Endothelial cell of umbilical vein (primary cell): ENCODE measurements around the gene KHDC1. TPM values are rescaled to one million over a fixed set of nuclear protein-coding genes. Genes with fewer than 3 reads are reported as not detected.

Experiments
- BruUV-seq: library from RNA; stranded (reverse); fragments of 400-500 nt; replicated peaks from 2 replicates; lab custom pipeline; 2021; lab: Mats Ljungman, UMichigan
- CTCF ChIA-PET: fragments of 300-600, 350-600 bp; sonication (Branson Sonifier 250); formaldehyde crosslinking; loops from one replicate; lab custom pipeline; 2021; ENCODE audit warnings: antibody characterized with exemption, inconsistent platforms; lab: Charles Lee
- POLR2A ChIA-PET: fragments of 300-600, 350-600 bp; sonication (Branson Sonifier 250); formaldehyde crosslinking; loops from one replicate; lab custom pipeline; 2021; ENCODE audit warnings: antibody characterized with exemption, inconsistent platforms; lab: Charles Lee
- DNase-seq: peaks from one replicate; pipeline ENCODE4 v3.0.0-alpha.2; 2011; ENCODE audit warnings: low read depth, low spot score
- FAIRE-seq: peaks from 2 replicates; lab custom pipeline; 2011; peaks lifted over from hg19 to GRCh38; lab: Jason Lieb, UNC
- H2AFZ ChIP-seq: 2 replicates; pipeline ENCODE4 v1.6.0; 2012; ENCODE audit warnings: low read depth, low read length, control low read depth, inconsistent platforms
- H3K27ac ChIP-seq: 2 replicates; pipeline ENCODE4 v1.5.1; 2011; ENCODE audit warnings: low read depth, mild to moderate bottlenecking, control low read depth, low read length, moderate library complexity; ENCODE audit not compliant: insufficient read depth
- H3K27me3 ChIP-seq, 2 experiments: 2 replicates each; pipeline versions ENCODE4 v1.6.0 to v1.6.1; 2011; ENCODE audit warnings: low read length in 2 of 2, mixed read lengths in 1 of 2; ENCODE audit not compliant: control insufficient read depth in 2 of 2, insufficient read depth in 2 of 2
- H3K36me3 ChIP-seq, 2 experiments: 2 replicates in 1 of 2; 3 replicates in 1 of 2; pipeline ENCODE4 v1.5.1; 2011; ENCODE audit warnings: low read length in 2 of 2, mild to moderate bottlenecking in 1 of 2, moderate library complexity in 1 of 2; ENCODE audit not compliant: control insufficient read depth in 2 of 2, insufficient read depth in 2 of 2; ENCODE audit errors: extremely low read depth in 1 of 2
- H3K4me1 ChIP-seq: 3 replicates; pipeline ENCODE4 v1.5.1; 2011; ENCODE audit warnings: mild to moderate bottlenecking, low read length; ENCODE audit not compliant: control insufficient read depth, insufficient read depth; ENCODE audit errors: extremely low read depth
- H3K4me2 ChIP-seq: 2 replicates; pipeline ENCODE4 v1.6.1; 2011; ENCODE audit warnings: low read length, control low read depth, mixed read lengths; ENCODE audit not compliant: insufficient read depth
- H3K4me3 ChIP-seq, 3 experiments: fragments of 200-600 bp in 1 of 3; sonication (generic), shearing (Covaris generic) in 1 of 3; replicated peaks in 1 of 3; 2 replicates each; pipeline ENCODE4 v1.5.1; 2011 to 2016; ENCODE audit warnings: control low read depth in 3 of 3, low read length in 3 of 3, mild to moderate bottlenecking in 2 of 3, inconsistent platforms in 1 of 3, low read depth in 1 of 3, moderate library complexity in 1 of 3; ENCODE audit not compliant: insufficient read depth in 1 of 3
- H3K79me2 ChIP-seq: 2 replicates; pipeline ENCODE4 v1.6.0; 2012; ENCODE audit warnings: low read length, inconsistent platforms; ENCODE audit not compliant: control insufficient read depth, insufficient read depth
- H3K9ac ChIP-seq: replicated peaks from 2 replicates; pipeline ENCODE3; 2011; ENCODE audit warnings: low read length, control low read depth; ENCODE audit not compliant: insufficient read depth; ENCODE audit errors: extremely low read depth
- H3K9me1 ChIP-seq: replicated peaks from 3 replicates; pipeline ENCODE4 v1.6.0; 2011; ENCODE audit warnings: mild to moderate bottlenecking, low read length; ENCODE audit not compliant: control insufficient read depth, insufficient read depth; ENCODE audit errors: extremely low read depth
- H3K9me3 ChIP-seq: replicated peaks from 2 replicates; pipeline ENCODE4 v1.5.1; 2012; ENCODE audit warnings: low read length, inconsistent platforms; ENCODE audit not compliant: control insufficient read depth, insufficient read depth
- H4K20me1 ChIP-seq: replicated peaks from 2 replicates; pipeline ENCODE3; 2011; ENCODE audit warnings: mild to moderate bottlenecking, low read length; ENCODE audit not compliant: control insufficient read depth, insufficient read depth; ENCODE audit errors: extremely low read depth
- EZH2 ChIP-seq: IDR thresholded peaks from 2 replicates; pipeline ENCODE4 v1.6.1; 2012; ENCODE audit warnings: borderline replicate concordance, low read depth, mild to moderate bottlenecking, moderate library complexity, low read length, inconsistent platforms; ENCODE audit not compliant: severe bottlenecking
- FOS ChIP-seq: IDR thresholded peaks from 2 replicates; pipeline ENCODE4 v1.6.1; 2011; ENCODE audit warnings: mild to moderate bottlenecking, low read length, moderate library complexity, borderline replicate concordance; ENCODE audit not compliant: insufficient read depth
- GATA2 ChIP-seq: IDR thresholded peaks from 2 replicates; pipeline ENCODE4 v1.7.0; 2011; ENCODE audit warnings: low read depth, mild to moderate bottlenecking, moderate library complexity, mixed read lengths, low read length; ENCODE audit not compliant: insufficient read length, insufficient read depth
- JUN ChIP-seq: IDR thresholded peaks from 2 replicates; pipeline ENCODE4 v1.6.1; 2011; ENCODE audit warnings: borderline replicate concordance, low read depth; ENCODE audit not compliant: insufficient read length, insufficient read depth
- MYC ChIP-seq: IDR thresholded peaks from one replicate; pipeline ENCODE4 v1.6.1; 2011; ENCODE audit warnings: mild to moderate bottlenecking, low read depth, low read length
- POLR2A ChIP-seq: IDR thresholded peaks from 2 replicates; pipeline ENCODE4 v1.6.1; 2012; ENCODE audit warnings: low read depth, mild to moderate bottlenecking, control low read depth, low read length
- POLR2AphosphoS5 ChIP-seq: IDR thresholded peaks from 2 replicates; pipeline ENCODE4 v1.6.1; 2012; ENCODE audit warnings: low read depth, mild to moderate bottlenecking, control low read depth, low read length, moderate library complexity; ENCODE audit not compliant: insufficient read depth
- dilution Hi-C: fragments of 300-500 bp; cut with MboI; formaldehyde crosslinking; loops from one replicate; pipeline ENCODE4 v1.15.0; 2019; ENCODE audit warnings: low sequenced_read_pairs; ENCODE audit not compliant: extremely low pct_ligation_motif_present
- intact Hi-C: fragments of 100-400 bp; cut with micrococcal nuclease; formaldehyde crosslinking; loops from one replicate; pipeline ENCODE4 v1.10.0; 2022
- polyA plus RNA-seq, 4 experiments: library from polyadenylated mRNA; depleted of rRNA in 3 of 4; stranded (reverse) in 3 of 4; unstranded in 1 of 4; fragments of >200 nt; gene quantifications; 2 replicates each; pipeline versions ENCODE4 v1.2.1 to v1.2.3, GENCODE V29; 2011 to 2012; ENCODE audit warnings: missing spikeins in 1 of 4
- total RNA-seq: library from RNA; stranded (reverse); gene quantifications from 2 replicates; pipeline ENCODE4 v1.2.3, GENCODE V29; 2021
- TF ChIP-seq, protein P1 (sequence below): IDR thresholded peaks from 2 replicates; pipeline ENCODE4 v1.6.1; 2011; ENCODE audit not compliant: insufficient read depth, insufficient read length
- TF ChIP-seq, protein P2 (sequence below), 2 donors: IDR thresholded peaks; 1 replicate in 1 of 2; 2 replicates in 1 of 2; pipeline ENCODE4 v1.5.1; 2011; ENCODE audit warnings: low read length in 2 of 2, mild to moderate bottlenecking in 2 of 2, moderate library complexity in 2 of 2, control low read depth in 1 of 2, inconsistent platforms in 1 of 2, low read depth in 1 of 2; ENCODE audit not compliant: insufficient read depth in 1 of 2; ENCODE audit errors: extremely low read depth in 1 of 2

Gene KHDC1
- total and polyA plus RNA-seq, 2 donors (not counting 3 experiments of a cell fraction or from before 2014, with no cell fraction given): 3.3 to 4.4 TPM

- H3K4me1 ChIP-seq: peaks cover 8% of the 10 kb centered on the region
- intact Hi-C loops (no loop called here), dilution Hi-C loops (no loop called here)
- H3K4me3 ChIP-seq: no peak overlapping the region
- BruUV-seq: no TSS peak
- no peak overlapping the region for H3K4me2 ChIP-seq
- H3K79me2 ChIP-seq: no peaks in the 10 kb centered on the region
- H2AFZ ChIP-seq: no peak overlapping the region
- TF ChIP-seq FOS: peak; percentile 70
- TF ChIP-seq MYC: no peak
- TF ChIP-seq, protein P1, sequence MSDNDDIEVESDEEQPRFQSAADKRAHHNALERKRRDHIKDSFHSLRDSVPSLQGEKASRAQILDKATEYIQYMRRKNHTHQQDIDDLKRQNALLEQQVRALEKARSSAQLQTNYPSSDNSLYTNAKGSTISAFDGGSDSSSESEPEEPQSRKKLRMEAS: no peak
- no peak for TF ChIP-seq POLR2A
- TF ChIP-seq JUN: peak; percentile 50
- no peaks in the 10 kb centered on the region for H3K36me3 ChIP-seq
- DNase-seq: peak; percentile 61
- POLR2A ChIA-PET: interaction anchor here (0.6 kb wide), 1 partner anchor 231 kb away, joined by 3 read pairs; the partner anchor contains the start of gene EEF1A1
- CTCF ChIA-PET: interaction anchor here (0.8 to 1.7 kb wide), 10 partner anchors 9 to 879 kb away, joined by 3 to 21 read pairs (median 4); no protein-coding TSS in a partner anchor
- H3K9me1 ChIP-seq: no peaks in the 10 kb centered on the region
- FAIRE-seq: peak; percentile 94
- no peaks in the 10 kb centered on the region for H4K20me1 ChIP-seq
- H3K27ac ChIP-seq: peak overlapping the region; percentile 19
- no peaks in the 10 kb centered on the region for H3K27me3 ChIP-seq
- no peaks in the 10 kb centered on the region for H3K9me3 ChIP-seq
- no peak overlapping the region for H3K9ac ChIP-seq
Observed at GRCh38 chr6:73290435-73290834, 27.4 kb upstream of the KHDC1 start.

GRCh38 chr6:73286752-73287151, 23.8 kb upstream of the KHDC1 start:
- no peak overlapping the region for H2AFZ ChIP-seq
- H3K9me1 ChIP-seq: no peaks in the 10 kb centered on the region

More at GRCh38 chr6:73286752-73287151, 23.8 kb upstream of the KHDC1 start:
- Histone ChIP-seq H3K79me2 (no peaks in the 10 kb centered on the region), H4K20me1 (no peaks in the 10 kb centered on the region), H3K4me2 (no peak overlapping the region), H3K27ac (no peak overlapping the region), H3K9me3 (no peaks in the 10 kb centered on the region), H3K27me3 (no peaks in the 10 kb centered on the region), H3K4me3 (no peak overlapping the region), H3K9ac (no peak overlapping the region), H3K4me1 (peaks cover 20% of the 10 kb centered on the region), H3K36me3 (no peaks in the 10 kb centered on the region)
- TF ChIP-seq, protein P2, sequence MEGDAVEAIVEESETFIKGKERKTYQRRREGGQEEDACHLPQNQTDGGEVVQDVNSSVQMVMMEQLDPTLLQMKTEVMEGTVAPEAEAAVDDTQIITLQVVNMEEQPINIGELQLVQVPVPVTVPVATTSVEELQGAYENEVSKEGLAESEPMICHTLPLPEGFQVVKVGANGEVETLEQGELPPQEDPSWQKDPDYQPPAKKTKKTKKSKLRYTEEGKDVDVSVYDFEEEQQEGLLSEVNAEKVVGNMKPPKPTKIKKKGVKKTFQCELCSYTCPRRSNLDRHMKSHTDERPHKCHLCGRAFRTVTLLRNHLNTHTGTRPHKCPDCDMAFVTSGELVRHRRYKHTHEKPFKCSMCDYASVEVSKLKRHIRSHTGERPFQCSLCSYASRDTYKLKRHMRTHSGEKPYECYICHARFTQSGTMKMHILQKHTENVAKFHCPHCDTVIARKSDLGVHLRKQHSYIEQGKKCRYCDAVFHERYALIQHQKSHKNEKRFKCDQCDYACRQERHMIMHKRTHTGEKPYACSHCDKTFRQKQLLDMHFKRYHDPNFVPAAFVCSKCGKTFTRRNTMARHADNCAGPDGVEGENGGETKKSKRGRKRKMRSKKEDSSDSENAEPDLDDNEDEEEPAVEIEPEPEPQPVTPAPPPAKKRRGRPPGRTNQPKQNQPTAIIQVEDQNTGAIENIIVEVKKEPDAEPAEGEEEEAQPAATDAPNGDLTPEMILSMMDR (IDR thresholded peaks at IDR 0.05; ENCODE audit: extremely low read depth in 1 of 2, insufficient read depth in 1 of 2, low read depth in 1 of 2, low read length in 2 of 2): no peak
- TF ChIP-seq POLR2AphosphoS5: no peak
- TF ChIP-seq, protein P1: no peak
- no peak for TF ChIP-seq GATA2
- TF ChIP-seq FOS: no peak
- TF ChIP-seq EZH2: no peak
- TF ChIP-seq MYC: no peak
- TF ChIP-seq POLR2A: no peak
- no TSS peak for BruUV-seq
- POLR2A ChIA-PET: no interaction called here
- CTCF ChIA-PET: interaction anchor here (3.0 to 6.9 kb wide), 3 partner anchors 21 to 102 kb away, joined by 26 to 432 read pairs (median 57); no protein-coding TSS in a partner anchor
- intact Hi-C loops: loop anchor here (5.0 to 10.0 kb wide), 2 partner anchors 101 to 368 kb away; partner anchors contain the start of gene SLC17A5
- FAIRE-seq (no peak), DNase-seq (no peak)
- dilution Hi-C loops: no loop called here
